Retinal pigment epithelial cell (primary cell): Measurements from ENCODE around the gene U2AF2.

Source experiments
- DNase-seq: peaks from one replicate; pipeline ENCODE4 v3.0.0-alpha.2; 2010; ENCODE audit warnings: low read depth
- H3K4me3 ChIP-seq: 2 replicates; pipeline ENCODE4 v1.5.1; 2011; ENCODE audit warnings: mild to moderate bottlenecking, low read length, control low read depth, moderate library complexity
- TF ChIP-seq, protein P1 (sequence below): conservative IDR thresholded peaks from 2 replicates; pipeline ENCODE4 v1.5.1; 2011; ENCODE audit warnings: low read depth, low read length, control low read depth, inconsistent platforms

The U2AF2 gene

DNA sequence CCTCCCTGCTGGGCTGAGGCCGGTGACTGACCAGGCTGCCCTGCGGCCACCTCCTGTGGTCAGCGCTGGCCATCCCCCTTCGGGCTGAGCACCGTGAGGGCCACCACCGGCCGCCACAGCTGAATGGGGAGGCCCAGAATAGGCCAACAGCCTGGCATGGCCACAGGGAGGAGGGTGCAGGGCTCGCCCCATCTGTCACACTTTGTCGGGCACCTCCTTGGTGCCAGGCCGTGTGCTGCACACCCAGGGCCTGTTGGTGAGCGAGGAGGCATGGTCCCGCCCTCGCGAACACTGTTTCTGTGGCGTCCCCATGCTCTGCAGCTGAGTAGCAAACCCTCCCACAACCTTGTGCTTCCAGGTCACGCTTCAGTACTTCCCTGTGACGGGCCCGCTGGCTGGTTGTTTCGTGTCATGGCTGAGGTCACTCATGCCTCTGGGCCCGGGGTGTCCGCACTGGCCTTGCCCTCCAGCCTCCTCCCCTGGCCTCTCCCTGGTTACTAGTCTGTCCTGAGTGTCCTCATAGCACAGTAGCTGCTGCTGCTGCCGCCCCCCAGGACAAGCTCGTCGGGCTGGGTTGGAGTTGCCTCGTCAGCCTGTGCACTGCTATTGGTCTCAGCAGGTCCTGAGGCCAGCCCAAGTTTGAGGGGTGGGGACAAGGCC lies 35.4 kb downstream of the U2AF2 start:
- TF ChIP-seq, protein P1, sequence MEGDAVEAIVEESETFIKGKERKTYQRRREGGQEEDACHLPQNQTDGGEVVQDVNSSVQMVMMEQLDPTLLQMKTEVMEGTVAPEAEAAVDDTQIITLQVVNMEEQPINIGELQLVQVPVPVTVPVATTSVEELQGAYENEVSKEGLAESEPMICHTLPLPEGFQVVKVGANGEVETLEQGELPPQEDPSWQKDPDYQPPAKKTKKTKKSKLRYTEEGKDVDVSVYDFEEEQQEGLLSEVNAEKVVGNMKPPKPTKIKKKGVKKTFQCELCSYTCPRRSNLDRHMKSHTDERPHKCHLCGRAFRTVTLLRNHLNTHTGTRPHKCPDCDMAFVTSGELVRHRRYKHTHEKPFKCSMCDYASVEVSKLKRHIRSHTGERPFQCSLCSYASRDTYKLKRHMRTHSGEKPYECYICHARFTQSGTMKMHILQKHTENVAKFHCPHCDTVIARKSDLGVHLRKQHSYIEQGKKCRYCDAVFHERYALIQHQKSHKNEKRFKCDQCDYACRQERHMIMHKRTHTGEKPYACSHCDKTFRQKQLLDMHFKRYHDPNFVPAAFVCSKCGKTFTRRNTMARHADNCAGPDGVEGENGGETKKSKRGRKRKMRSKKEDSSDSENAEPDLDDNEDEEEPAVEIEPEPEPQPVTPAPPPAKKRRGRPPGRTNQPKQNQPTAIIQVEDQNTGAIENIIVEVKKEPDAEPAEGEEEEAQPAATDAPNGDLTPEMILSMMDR, result no peak
- no peak for DNase-seq

DNA sequence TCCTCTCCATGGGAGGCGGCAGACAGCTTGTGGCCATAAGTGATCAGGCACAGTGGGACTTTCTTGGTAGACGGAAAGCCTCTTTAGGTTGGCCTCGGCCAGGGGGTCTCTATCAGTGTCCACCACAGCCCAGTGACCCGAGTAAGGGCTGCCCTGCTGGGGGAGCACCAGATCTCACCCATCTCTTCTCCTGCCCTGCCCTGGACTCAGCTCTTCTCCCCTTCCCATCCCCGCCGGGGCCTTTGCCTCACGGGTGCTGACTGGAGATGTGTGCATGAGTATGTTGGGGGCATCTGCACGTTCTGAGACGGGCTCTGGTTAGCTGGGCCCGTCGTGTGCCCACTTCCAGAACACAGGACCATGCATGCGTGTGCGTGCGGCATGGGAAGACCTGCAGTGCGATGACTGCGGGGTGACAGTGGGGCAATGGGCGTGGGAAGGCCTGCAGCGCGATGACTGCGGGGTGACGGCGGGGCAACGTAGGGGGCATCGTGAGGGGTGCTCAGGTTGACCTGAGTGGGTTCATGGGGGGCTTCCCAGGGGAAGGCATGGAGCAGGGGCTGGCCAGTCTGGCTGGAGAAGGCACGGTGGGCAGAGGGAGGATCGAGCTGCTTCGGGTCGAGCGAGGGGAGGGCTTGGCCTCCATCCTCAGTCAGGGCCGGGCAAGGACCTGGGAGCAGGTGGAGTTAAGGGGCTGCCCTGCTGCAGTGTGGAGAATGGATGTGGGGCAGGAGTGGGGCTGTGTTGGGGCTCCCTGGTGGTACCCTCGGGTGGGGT lies 36.1 kb downstream of the U2AF2 start:
- no peak for DNase-seq
- TF ChIP-seq, protein P1, result no peak
- H3K4me3 ChIP-seq, result no peak overlapping the region

More for the DNA sequence above, 35.4 kb downstream of the U2AF2 start:
- H3K4me3 ChIP-seq, result no peak overlapping the region

DNA sequence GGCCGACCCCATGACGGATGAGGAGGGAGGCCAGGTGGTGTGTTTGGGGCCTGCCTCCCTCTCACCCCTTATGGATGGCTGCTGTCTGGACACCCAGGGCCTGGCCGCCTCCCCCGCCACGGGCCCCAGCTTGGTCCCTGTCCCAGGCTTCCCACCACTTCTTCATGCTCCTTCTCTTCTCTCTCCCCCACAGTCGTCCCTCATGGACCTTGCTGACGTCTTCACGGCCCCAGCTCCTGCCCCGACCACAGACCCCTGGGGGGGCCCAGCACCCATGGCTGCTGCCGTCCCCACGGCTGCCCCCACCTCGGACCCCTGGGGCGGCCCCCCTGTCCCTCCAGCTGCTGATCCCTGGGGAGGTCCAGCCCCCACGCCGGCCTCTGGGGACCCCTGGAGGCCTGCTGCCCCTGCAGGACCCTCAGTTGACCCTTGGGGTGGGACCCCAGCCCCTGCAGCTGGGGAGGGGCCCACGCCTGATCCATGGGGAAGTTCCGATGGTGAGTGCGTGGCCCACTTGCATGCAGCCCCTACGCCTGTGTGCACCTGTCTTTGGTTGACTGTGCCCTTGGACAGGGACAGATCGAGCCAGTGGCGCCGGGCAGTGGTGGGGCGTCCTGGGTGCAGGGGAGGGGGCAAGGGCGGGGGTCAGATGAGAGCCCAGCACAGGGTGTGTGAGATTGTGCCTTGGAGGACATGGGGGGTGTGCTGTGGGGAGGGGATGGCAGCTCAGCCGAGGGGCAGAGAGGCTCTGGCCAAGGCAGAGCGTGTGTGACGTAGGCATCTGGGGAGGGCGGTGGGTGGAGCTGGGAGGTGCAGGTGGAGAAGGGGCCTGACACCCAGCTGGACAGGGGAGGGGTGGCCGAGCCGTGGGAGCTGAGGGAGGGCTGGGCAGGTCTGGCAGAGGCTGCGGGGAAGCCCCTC lies 37.0 kb downstream of the U2AF2 start:
- H3K4me3 ChIP-seq, result no peak overlapping the region
- TF ChIP-seq, protein P1, result no peak
- no peak for DNase-seq

DNA sequence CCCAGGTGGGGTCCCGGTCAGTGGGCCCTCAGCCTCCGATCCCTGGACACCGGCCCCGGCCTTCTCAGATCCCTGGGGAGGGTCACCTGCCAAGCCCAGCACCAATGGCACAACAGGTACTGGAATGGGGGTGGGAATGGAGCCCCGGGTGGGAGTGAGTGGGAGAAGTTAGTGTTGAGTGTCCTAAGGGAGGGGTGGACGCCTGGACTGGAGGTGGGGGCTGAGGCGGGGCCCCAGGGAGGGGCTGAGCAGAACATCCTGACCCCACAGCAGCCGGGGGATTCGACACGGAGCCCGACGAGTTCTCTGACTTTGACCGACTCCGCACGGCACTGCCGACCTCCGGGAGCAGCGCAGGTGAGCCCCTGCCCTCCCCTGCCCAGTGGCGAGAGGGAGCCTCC lies 37.8 kb downstream of the U2AF2 start:
- TF ChIP-seq, protein P1, result no peak
- no peak overlapping the region for H3K4me3 ChIP-seq
- DNase-seq, result no peak

DNA sequence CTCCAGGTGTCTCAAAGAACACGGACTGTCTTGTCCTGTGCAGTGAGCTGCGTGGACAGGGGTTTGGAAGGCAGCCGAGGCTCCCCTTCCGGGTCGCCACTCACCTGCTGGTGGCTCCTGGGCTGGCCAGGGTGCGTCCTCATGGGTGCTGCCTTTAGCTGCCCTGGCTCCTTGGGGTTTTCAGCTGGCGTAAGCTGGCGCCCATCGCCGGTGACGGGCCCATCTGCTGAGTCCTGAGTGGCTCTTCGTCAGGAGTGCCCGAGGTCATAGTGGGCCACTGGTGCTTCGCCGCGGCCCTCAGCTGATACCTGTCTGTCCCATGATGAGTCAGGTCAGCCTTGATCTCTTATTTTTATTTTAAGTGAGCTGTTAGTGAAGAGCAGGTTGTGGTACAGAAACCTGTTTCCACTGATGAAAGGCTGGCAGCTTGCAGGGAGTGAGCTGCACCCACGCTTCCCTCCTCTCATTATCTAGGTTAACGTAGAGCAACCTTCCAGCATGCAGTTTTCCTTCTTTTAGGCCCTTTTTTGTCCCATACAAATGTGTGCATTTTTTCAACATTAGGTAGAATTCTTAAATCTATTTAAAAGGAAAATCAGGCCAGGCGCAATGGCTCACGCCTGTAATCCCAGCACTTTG lies 38.6 kb downstream of the U2AF2 start:
- H3K4me3 ChIP-seq, result no peak overlapping the region
- TF ChIP-seq, protein P1, result no peak
- no peak for DNase-seq

DNA sequence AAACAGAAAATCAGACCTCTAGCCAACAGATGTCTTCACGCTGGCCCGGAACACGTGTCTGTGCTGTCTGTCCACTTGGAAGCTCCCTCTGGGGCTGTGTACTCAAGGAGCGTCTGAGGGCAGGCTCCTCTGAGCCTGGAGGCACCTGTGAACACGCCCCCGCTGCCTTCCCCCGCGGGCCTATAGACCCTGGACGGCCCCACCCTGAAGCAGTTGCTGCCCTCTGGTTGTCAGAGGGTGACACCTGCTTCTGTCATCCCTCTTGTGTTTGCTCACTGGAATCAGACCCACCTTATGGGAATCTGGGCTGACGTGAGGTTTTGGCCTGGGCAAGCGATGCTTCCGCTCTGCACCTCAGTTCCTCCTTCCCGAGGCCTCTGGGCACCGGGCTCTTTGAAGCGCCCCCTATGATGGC lies 39.4 kb downstream of the U2AF2 start:
- DNase-seq, result no peak
- no peak overlapping the region for H3K4me3 ChIP-seq
- TF ChIP-seq, protein P1, result no peak
